Measurements from ENCODE around the gene TKT.

TKT gene

DNA sequence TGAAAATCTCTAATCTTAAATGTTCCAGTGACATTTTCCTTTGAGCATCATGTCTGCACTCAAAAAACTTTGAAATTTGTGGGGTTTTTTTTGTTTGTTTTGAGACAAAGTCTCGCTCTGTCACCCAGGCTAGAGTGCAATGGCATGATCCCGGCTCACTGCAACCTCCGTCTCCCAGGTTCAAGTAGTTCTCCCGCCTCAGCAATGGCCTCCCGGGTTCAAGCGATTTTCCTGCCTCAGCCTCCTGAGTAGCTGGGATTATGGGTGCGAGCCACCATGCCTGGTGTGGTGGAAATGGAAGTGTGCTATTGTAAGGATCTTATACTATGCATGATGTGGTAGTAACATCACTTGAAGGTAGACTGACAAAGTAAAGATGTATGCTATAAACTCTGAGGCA, 42.5 kb downstream of the TKT start:
- TF ChIP-seq REST (IDR thresholded peaks at IDR 0.05; ENCODE audit: insufficient read depth in 1 of 2, low read depth in 2 of 2, low read length in 2 of 2) (no peak), TAF1 (IDR thresholded peaks at IDR 0.05; ENCODE audit: borderline replicate concordance, insufficient read depth, low read length) (no peak), SIN3A (IDR thresholded peaks at IDR 0.05; ENCODE audit: borderline replicate concordance, insufficient read depth, low read length) (no peak), POLR2AphosphoS5 (IDR thresholded peaks at IDR 0.05; ENCODE audit: low read depth, low read length) (no peak), FOXP2 (optimal IDR thresholded peaks at IDR 0.05; ENCODE audit: borderline replicate concordance, extremely low read depth, extremely low read length, insufficient read depth) (no peak)

- TF ChIP-seq POLR2AphosphoS5 (IDR thresholded peaks at IDR 0.05; ENCODE audit: low read depth, low read length) (no peak), TAF1 (IDR thresholded peaks at IDR 0.05; ENCODE audit: borderline replicate concordance, insufficient read depth, low read length) (no peak), SIN3A (IDR thresholded peaks at IDR 0.05; ENCODE audit: borderline replicate concordance, insufficient read depth, low read length) (no peak), REST (IDR thresholded peaks at IDR 0.05; ENCODE audit: insufficient read depth in 1 of 2, low read depth in 2 of 2, low read length in 2 of 2) (no peak), FOXP2 (optimal IDR thresholded peaks at IDR 0.05; ENCODE audit: borderline replicate concordance, extremely low read depth, extremely low read length, insufficient read depth) (no peak)
Measured at GRCh38 chr3:53211706-53212702, 43.8 kb downstream of the TKT start.

GRCh38 chr3:53202331-53203015, 53.3 kb downstream of the TKT start:
- TF ChIP-seq TAF1 (IDR thresholded peaks at IDR 0.05; ENCODE audit: borderline replicate concordance, insufficient read depth, low read length) (no peak), FOXP2 (optimal IDR thresholded peaks at IDR 0.05; ENCODE audit: borderline replicate concordance, extremely low read depth, extremely low read length, insufficient read depth) (no peak), REST (IDR thresholded peaks at IDR 0.05; ENCODE audit: insufficient read depth in 1 of 2, low read depth in 2 of 2, low read length in 2 of 2) (no peak), POLR2AphosphoS5 (IDR thresholded peaks at IDR 0.05; ENCODE audit: low read depth, low read length) (no peak), SIN3A (IDR thresholded peaks at IDR 0.05; ENCODE audit: borderline replicate concordance, insufficient read depth, low read length) (no peak)

DNA sequence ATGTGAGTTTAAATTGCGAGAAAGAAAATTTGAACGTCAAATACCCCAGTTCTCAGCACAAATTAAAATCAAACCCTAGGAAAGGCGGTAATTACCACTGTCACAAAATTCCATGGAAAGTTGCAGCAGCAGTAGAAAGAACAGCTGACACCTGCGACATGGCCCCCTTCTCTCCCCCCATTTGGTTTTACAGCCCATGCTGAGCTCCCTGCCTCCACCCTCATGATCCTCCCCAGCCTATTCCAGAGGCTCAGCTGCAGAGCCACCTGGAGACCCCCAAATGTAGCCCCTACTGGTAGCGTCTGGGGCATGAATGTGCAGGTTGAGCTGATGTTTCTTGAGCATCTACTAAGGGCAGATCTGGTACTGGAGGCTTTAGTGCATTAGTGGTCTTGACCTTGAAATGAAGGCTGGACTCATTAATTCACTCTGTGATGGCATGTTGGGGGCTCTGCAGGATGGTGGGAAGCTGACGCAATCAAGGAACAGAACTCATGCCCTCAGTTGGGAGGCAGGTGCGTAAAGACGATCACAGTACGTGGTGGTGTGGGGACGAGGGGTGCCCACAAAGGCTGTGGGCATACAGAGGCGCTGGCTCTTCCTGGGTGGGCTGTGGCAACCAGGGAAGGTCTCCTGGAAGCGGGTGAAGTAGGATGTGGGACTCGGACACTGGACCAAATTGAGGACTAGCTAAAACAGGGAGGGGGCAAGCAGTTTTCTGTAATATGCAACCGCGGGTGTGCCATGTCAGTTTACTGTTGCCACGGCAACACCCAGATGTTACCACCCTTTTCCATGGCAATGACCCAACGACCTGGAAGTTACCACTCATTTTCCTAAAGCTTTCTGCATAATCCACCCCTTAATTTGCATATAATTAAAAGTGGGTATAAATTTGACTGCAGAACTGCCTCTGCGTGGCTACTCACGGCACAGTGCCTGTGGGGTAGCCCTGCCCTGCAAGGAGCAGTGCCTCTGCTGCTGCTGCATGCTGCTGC, 55.0 kb downstream of the TKT start:
- TF ChIP-seq TAF1 (IDR thresholded peaks at IDR 0.05; ENCODE audit: borderline replicate concordance, insufficient read depth, low read length) (no peak), SIN3A (IDR thresholded peaks at IDR 0.05; ENCODE audit: borderline replicate concordance, insufficient read depth, low read length) (no peak), POLR2AphosphoS5 (IDR thresholded peaks at IDR 0.05; ENCODE audit: low read depth, low read length) (no peak), REST (IDR thresholded peaks at IDR 0.05; ENCODE audit: insufficient read depth in 1 of 2, low read depth in 2 of 2, low read length in 2 of 2) (no peak), FOXP2 (optimal IDR thresholded peaks at IDR 0.05; ENCODE audit: borderline replicate concordance, extremely low read depth, extremely low read length, insufficient read depth) (no peak)
